GM23248 (cell line): Measurements from ENCODE around the gene TMEM161A. TPM values are rescaled to one million over a fixed set of nuclear protein-coding genes. Genes with fewer than 3 reads are reported as not detected.
"Not testable (repeated sequence)": the region's sequence is repeated elsewhere in the genome, so short reads cannot be mapped to it uniquely, and the experiment has no call there.

Experiments used
- DNase-seq: peaks from one replicate; pipeline ENCODE4 v3.0.0-alpha.2; 2015
- H2AFZ ChIP-seq: fragments of 200-600 bp; sonication (generic); 2 replicates; pipeline ENCODE4 v1.6.1; 2016; ENCODE audit warnings: antibody characterized with exemption
- H3F3A ChIP-seq: fragments of 200-600 bp; sonication (generic); 2 replicates; pipeline ENCODE4 v1.6.1; 2016; ENCODE audit warnings: mild to moderate bottlenecking, antibody characterized with exemption, mixed run types; ENCODE audit not compliant: insufficient read depth
- H3K27ac ChIP-seq: fragments of 200-600 bp; sonication (generic); 2 replicates; pipeline ENCODE4 v1.5.1; 2016; ENCODE audit warnings: mild to moderate bottlenecking
- H3K27me3 ChIP-seq: fragments of 200-600 bp; sonication (generic); replicated peaks from 2 replicates; pipeline ENCODE4 v1.6.1; 2016; ENCODE audit warnings: mild to moderate bottlenecking; ENCODE audit not compliant: insufficient read depth
- H3K36me3 ChIP-seq: fragments of 200-600 bp; sonication (generic); 2 replicates; pipeline ENCODE4 v1.6.1; 2016; ENCODE audit warnings: low read depth, mild to moderate bottlenecking
- H3K4me1 ChIP-seq: fragments of 200-600 bp; sonication (generic); 2 replicates; pipeline ENCODE4 v1.6.1; 2016; ENCODE audit warnings: mild to moderate bottlenecking; ENCODE audit not compliant: insufficient read depth
- H3K4me2 ChIP-seq: fragments of 200-600 bp; sonication (generic); one replicate; pipeline ENCODE4 v1.6.1; 2016; ENCODE audit warnings: mild to moderate bottlenecking; ENCODE audit not compliant: unreplicated experiment
- H3K4me3 ChIP-seq: fragments of 200-600 bp; sonication (generic); 2 replicates; pipeline ENCODE4 v1.5.1; 2016; ENCODE audit warnings: mild to moderate bottlenecking
- H3K79me2 ChIP-seq: fragments of 200-600 bp; sonication (generic); 2 replicates; pipeline ENCODE4 v1.6.1; 2016; ENCODE audit warnings: mild to moderate bottlenecking; ENCODE audit not compliant: insufficient read depth
- H3K9ac ChIP-seq: fragments of 200-600 bp; sonication (generic); 2 replicates; pipeline ENCODE4 v1.6.1; 2016; ENCODE audit warnings: mild to moderate bottlenecking
- H3K9me2 ChIP-seq: fragments of 200-600 bp; sonication (generic); 2 replicates; pipeline ENCODE4 v1.6.1; 2016; ENCODE audit warnings: mixed run types, mild to moderate bottlenecking, moderate library complexity; ENCODE audit not compliant: insufficient read depth
- H3K9me3 ChIP-seq: fragments of 200-600 bp; sonication (generic); one replicate; pipeline ENCODE4 v1.6.1; 2017; ENCODE audit warnings: low read depth
- H4K20me1 ChIP-seq: fragments of 200-600 bp; sonication (generic); 2 replicates; pipeline ENCODE4 v1.6.0; 2016; ENCODE audit not compliant: insufficient read depth
- EZH2 ChIP-seq: fragments of 200-600 bp; sonication (generic); IDR thresholded peaks from 2 replicates; pipeline ENCODE4 v1.6.1; 2018; ENCODE audit warnings: antibody characterized with exemption, mild to moderate bottlenecking; ENCODE audit not compliant: insufficient read depth, poor library complexity, severe bottlenecking
- EZH2phosphoT487 ChIP-seq: fragments of 200-600 bp; sonication (generic); IDR thresholded peaks from 2 replicates; pipeline ENCODE4 v1.6.1; 2018; ENCODE audit warnings: antibody characterized with exemption, moderate library complexity, mild to moderate bottlenecking, low read depth; ENCODE audit not compliant: insufficient read depth
- WGBS, 2 experiments: methylation state at CpG; one replicate each; pipeline ENCODE4 v1.1.6; 2015 to 2017; ENCODE audit warnings: low lambda C conversion rate in 2 of 2, low coverage in 1 of 2; ENCODE audit errors: missing lambda C conversion rate in 2 of 2; 5-methylcytosine and 5-hydroxymethylcytosine counted together
- in situ Hi-C: fragments of 300-500 bp; cut with MboI; formaldehyde crosslinking; loops from 2 replicates; pipeline ENCODE4 v1.15.0; 2020
- polyA plus RNA-seq: library from polyadenylated mRNA; unstranded; fragments of >200 nt; fragmentation: Nextera tagmentation; extraction: Ambion mirVana; gene quantifications from 2 replicates; pipeline ENCODE4 v1.2.1, GENCODE V29; 2016
- total RNA-seq: library from RNA; depleted of rRNA; stranded (reverse); fragments of >200 nt; shearing (Covaris generic); gene quantifications from 2 replicates; pipeline ENCODE4 v1.2.3, GENCODE V29; 2014

Gene TMEM161A
- total and polyA plus RNA-seq, 2 experiments from 2014 or later: 29.1 to 33.7 TPM

GRCh38 chr19:19149435-19149834 is 11.2 kb upstream of the TMEM161A start:
- in situ Hi-C loops: no loop called here
- Histone ChIP-seq H3K4me1 (no peaks in the 10 kb centered on the region), H3K9ac (no peak overlapping the region), H4K20me1 (no peaks in the 10 kb centered on the region), H3K27me3 (no peaks in the 10 kb centered on the region), H3K9me2 (no peaks in the 10 kb centered on the region), H3F3A (no peaks in the 10 kb centered on the region), H3K4me2 (no peak overlapping the region), H3K27ac (no peak overlapping the region), H2AFZ (no peak overlapping the region), H3K36me3 (no peaks in the 10 kb centered on the region), H3K4me3 (no peak overlapping the region), H3K79me2 (no peaks in the 10 kb centered on the region), H3K9me3 (no peaks in the 10 kb centered on the region)
- DNase-seq: no peak
- no peak for TF ChIP-seq EZH2
- TF ChIP-seq EZH2phosphoT487: no peak
- 94 to 98% methylated on average over 2 of the region's 2 CpGs for WGBS, 2 experiments

- H3K79me2 ChIP-seq, H3F3A ChIP-seq, H3K9me2 ChIP-seq, DNase-seq, in situ Hi-C loops, H2AFZ ChIP-seq, H3K4me1 ChIP-seq, H3K4me3 ChIP-seq, H3K9ac ChIP-seq, H3K9me3 ChIP-seq, H3K36me3 ChIP-seq, H4K20me1 ChIP-seq, H3K27me3 ChIP-seq, H3K4me2 ChIP-seq, H3K27ac ChIP-seq: not testable (repeated sequence)
- 93 to 94% methylated on average over 8 of the region's 8 CpGs for WGBS, 2 experiments
These were observed 10.2 kb upstream of the TMEM161A start for GRCh38 chr19:19148504-19148903.

GRCh38 chr19:19147344-19147743 is 9.1 kb upstream of the TMEM161A start:
- Histone ChIP-seq H3K79me2 (no peaks in the 10 kb centered on the region), H3K4me3 (no peak overlapping the region), H3K36me3 (no peaks in the 10 kb centered on the region), H3K4me2 (no peak overlapping the region), H3K27me3 (no peaks in the 10 kb centered on the region), H3K9ac (no peak overlapping the region), H3K9me2 (no peaks in the 10 kb centered on the region), H2AFZ (no peak overlapping the region), H3F3A (no peaks in the 10 kb centered on the region), H4K20me1 (no peaks in the 10 kb centered on the region), H3K27ac (no peak overlapping the region), H3K4me1 (no peaks in the 10 kb centered on the region), H3K9me3 (no peaks in the 10 kb centered on the region)
- DNase-seq: no peak
- TF ChIP-seq EZH2phosphoT487 (no peak), EZH2 (no peak)
- in situ Hi-C loops: no loop called here
- 86 to 90% methylated on average over 5 of the region's 5 CpGs for WGBS, 2 experiments

- Histone ChIP-seq H2AFZ (no peak overlapping the region), H3K27ac (no peak overlapping the region), H3K4me2 (no peak overlapping the region), H3K4me1 (no peaks in the 10 kb centered on the region), H4K20me1 (no peaks in the 10 kb centered on the region), H3K27me3 (no peaks in the 10 kb centered on the region), H3K4me3 (no peak overlapping the region), H3K9me2 (no peaks in the 10 kb centered on the region), H3K79me2 (no peaks in the 10 kb centered on the region), H3K9me3 (no peaks in the 10 kb centered on the region), H3F3A (no peaks in the 10 kb centered on the region), H3K9ac (no peak overlapping the region), H3K36me3 (no peaks in the 10 kb centered on the region)
- in situ Hi-C loops: no loop called here
- 98 to 100% methylated on average over 7 of the region's 7 CpGs for WGBS, 2 experiments
- DNase-seq: no peak
- TF ChIP-seq EZH2phosphoT487 (no peak), EZH2 (no peak)
These were observed 8.6 kb upstream of the TMEM161A start for GRCh38 chr19:19146865-19147264.
